NK-92 treated with Interleukin-12 subunit alpha and Interleukin-12 subunit beta, amount 100 ng/mL, for 24 hours (cell line): Measurements from ENCODE around the gene GPR108.
"Not testable (repeated sequence)": the region's sequence is repeated elsewhere in the genome, so short reads cannot be mapped to it uniquely, and the experiment has no call there.

Source experiments
- DNase-seq: peaks from one replicate; lab custom pipeline; 2025; lab: John Stamatoyannopoulos, UW

Gene GPR108

GRCh38 chr19:6737284-6737872 is at the start of gene GPR108:
Gene GPR108, minus strand, starts transcription at chr19:6737580. Its CDS starts 4 bp downstream, at chr19:6737576.
- DNase-seq, result peak; percentile 100

- DNase-seq, result no peak
Observed at GRCh38 chr19:6779206-6779605, 41.8 kb upstream of the GPR108 start.

- DNase-seq, result no peak
Observed at GRCh38 chr19:6778386-6778785, 41.0 kb upstream of the GPR108 start.

- no peak for DNase-seq
Observed at GRCh38 chr19:6777434-6777833, 40.1 kb upstream of the GPR108 start.

GRCh38 chr19:6776999-6777398 is 39.6 kb upstream of the GPR108 start:
- DNase-seq, result no peak

DNA sequence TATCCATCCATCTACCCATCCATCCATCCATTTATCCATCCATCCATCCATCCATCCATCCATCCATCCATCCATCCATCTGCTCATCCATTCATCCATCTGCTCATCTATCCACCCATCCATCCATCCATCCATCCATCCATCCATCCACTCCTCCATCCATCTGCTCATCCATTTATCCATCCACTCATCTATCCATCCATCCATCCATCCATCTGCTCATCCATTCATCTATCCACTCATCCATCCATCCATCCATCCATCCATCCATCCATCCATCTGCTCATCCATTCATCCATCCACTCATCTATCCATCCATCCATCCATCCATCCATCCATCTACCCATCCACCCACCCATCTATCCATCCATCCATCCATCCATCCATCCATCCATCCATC is 38.7 kb upstream of the GPR108 start:
- DNase-seq, result not testable (repeated sequence)

DNA sequence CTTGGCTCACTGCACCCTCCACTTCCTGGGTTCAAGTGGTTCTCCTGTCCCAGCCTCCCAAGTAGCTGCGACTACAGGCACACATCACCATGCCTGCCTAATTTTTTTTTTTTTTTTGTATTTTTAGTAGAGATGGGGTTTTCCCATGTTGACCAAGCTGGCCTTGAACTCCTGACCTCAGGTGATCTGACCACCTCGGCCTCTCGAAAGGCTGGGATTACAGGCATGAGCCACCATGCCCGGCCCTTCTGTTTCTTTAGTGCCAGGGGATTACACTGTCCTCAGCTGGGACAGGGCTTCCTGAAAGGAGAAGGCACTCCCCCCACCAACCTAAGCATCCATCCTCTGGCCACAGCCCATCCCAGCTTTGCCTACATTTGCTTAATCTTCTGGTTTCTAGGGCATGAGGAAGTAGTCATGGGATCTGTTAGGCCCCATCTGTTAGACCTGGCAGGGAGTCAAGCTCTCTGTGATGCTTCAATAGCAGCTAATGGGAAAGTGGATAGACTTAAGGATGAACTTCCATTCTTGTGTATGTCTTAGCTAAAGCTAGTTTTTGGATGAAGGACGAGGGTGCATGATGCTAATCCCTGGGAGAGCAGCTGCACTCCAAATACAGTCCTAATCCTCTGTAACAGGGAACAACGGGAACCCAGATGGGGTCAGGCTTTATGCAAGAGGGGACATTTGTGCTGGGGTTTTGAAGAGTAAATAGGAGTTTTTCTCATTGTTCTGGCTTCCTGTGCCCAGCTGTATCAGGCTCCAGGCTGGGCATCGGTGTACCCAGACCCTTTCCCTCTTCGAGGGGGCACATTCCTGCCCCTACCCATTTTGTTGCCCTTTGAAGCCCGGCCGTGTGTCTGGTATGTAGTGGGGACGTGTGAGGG is 37.7 kb upstream of the GPR108 start:
- DNase-seq, result no peak

- DNase-seq, result no peak
Observed at GRCh38 chr19:6773323-6773931, 36.0 kb upstream of the GPR108 start.

- peak; percentile 38 for DNase-seq
Observed at GRCh38 chr19:6772866-6773322, 35.5 kb upstream of the GPR108 start.

GRCh38 chr19:6772028-6772865 is 34.9 kb upstream of the GPR108 start, which contains the start of gene VAV1:
Gene VAV1, plus strand, starts transcription at chr19:6772708. Its CDS starts 100 bp downstream, at chr19:6772808.
- DNase-seq, result peak; percentile 85

- not testable (repeated sequence) for DNase-seq
Observed at GRCh38 chr19:6771648-6772027, 34.3 kb upstream of the GPR108 start.

DNA sequence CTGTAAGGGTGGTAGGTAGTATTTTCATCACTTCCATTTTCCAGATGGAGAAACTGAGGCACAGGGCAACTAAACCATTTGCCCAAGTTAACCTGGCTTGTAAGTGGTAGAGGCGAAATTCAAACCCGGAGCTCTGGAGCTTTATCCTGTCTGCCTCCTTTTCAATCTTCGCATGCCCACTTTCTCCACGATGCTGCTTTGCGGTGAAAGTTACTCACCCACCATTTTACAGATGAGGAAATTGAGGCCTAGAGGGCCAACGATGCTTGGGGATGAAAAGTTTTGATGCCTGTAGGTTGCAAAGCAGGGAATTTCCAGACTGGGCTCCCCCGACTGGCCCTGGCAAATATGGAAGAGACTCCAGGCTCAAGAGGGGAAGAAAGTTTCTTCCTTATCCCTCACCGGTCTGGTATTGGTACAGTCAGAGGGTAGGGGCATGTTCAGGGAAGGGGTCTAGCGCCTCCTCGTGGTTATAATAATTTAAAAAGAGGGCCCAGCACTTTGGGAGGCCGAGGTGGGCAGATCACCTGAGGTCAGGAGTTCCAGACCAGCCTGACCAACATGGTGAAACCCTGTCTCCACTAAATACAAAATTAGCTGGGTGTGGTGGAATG is 31.7 kb upstream of the GPR108 start:
- DNase-seq, result no peak

- DNase-seq, result no peak
Observed at GRCh38 chr19:6768236-6768785, 30.9 kb upstream of the GPR108 start.

GRCh38 chr19:6767357-6768235 is 30.2 kb upstream of the GPR108 start, which contains the start of gene SH2D3A:
Gene SH2D3A, minus strand, starts transcription at chr19:6767435. Its CDS starts 3,687 bp downstream, at chr19:6763748.
- DNase-seq, result peak; percentile 91

GRCh38 chr19:6767081-6767356 is 29.6 kb upstream of the GPR108 start:
- no peak for DNase-seq

DNA sequence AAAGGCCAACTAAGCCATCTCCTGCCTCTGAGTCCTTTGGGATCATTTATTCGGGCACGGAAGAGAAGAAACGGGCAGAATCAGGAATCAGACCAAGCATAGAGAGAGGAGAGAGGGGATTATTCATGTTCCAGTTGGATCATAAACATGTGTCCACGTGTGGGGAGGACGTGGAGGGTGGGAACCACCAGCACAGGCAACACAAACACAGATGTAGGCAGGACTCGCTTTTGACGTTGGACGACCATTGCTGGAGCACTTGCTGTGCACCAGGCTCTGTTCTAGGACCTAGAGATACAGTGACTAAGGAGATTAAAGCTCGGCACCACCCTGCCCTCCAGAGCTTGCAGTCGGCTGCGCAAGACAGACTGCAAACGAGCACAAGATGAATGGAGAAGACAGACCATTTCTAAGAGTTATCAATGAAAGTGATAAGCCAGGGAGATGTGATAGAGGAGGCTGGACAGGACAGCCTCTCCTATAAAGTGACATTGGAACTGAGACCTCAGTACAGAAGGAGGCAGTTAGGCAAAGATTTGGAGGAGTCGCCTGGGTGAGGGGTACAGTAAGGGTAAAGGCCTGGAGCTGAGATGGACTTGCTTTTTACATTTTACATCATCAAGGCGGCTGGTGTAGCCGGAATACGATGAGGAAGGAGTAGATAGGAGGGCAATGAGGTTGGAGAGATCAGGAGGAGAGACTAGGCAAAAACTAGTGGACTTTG is 29.1 kb upstream of the GPR108 start:
- no peak for DNase-seq

DNA sequence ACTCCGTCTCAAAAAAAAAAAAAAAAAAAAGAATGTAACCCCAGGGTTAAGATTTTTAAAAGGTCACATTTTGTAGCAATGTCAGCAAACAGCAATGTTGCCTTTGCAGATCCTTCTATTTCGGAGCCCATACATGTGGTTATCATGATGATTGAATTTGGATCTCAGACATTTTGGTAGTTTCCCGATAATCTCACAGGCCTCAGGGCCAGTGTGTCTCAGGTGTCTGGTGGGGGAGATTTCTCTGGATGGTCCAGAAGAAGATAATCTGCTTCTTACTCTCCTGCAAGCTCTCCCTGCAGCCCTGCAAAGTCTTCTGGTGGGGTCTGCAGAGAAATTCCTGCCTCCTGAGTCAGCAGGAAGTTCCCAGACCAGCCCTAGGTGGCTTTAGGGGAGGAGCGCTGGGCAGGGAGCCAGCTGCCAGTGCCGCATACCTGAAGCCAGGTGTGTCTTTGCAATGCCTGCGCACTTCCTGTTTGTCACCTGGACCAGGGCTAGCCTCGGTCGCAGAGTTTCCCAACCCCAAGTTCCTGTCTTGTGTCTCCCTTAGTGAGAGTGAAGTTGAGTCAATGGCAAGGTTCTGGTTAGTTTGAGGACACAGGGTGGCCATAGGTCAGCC is 28.5 kb upstream of the GPR108 start:
- DNase-seq, result no peak

DNA sequence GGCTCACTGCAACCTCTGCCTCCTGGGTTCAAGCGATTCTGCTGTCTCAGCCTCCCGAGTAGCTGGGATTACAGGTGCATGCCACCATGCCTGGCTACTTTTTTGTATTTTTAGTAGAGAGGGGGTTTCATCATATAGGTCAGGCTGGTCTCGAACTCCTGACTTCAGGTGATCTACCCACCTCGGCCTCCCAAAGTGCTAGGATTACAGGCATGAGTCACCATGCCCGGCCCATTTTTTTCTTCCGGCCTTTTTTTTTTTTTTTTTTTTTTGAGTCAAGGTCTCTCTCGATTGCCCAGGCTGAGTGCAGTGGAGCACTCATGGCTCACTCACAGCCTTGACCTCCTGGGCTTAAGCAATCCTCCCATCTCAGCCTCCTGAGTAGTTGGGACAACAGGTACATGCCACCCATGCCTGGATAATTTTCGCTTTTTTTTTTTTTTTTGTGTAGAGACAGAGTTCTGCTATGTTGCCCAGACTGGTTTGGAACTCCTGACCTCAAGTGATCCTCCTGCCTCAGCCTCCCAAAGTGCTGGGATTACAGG is 24.9 kb upstream of the GPR108 start:
- DNase-seq, result not testable (repeated sequence)
